PC-9 (cell line): ENCODE data around the gene FARP1. TPM values are rescaled to one million over a fixed set of nuclear protein-coding genes. Genes with fewer than 3 reads are reported as not detected.

ENCODE experiments used
- BruUV-seq: library from RNA; stranded (reverse); fragments of 400-500 nt; replicated peaks from 2 replicates; lab custom pipeline; 2021; lab: Mats Ljungman, UMichigan
- CTCF ChIA-PET: fragments of 300-600 bp; sonication (Branson Sonifier 250); formaldehyde crosslinking; loops from one replicate; lab custom pipeline; 2022; ENCODE audit warnings: antibody characterized with exemption; lab: Charles Lee
- POLR2A ChIA-PET: fragments of 300-600 bp; sonication (Branson Sonifier 250); formaldehyde crosslinking; loops from one replicate; lab custom pipeline; 2022; ENCODE audit warnings: antibody characterized with exemption; ENCODE audit not compliant: unreplicated experiment; lab: Charles Lee
- DNase-seq, 2 experiments: peaks; one replicate each; pipeline versions ENCODE4 v3.0.0 to v3.0.0-alpha.2; 2015 to 2022; ENCODE audit warnings: mixed read lengths in 1 of 2
- H2AFZ ChIP-seq: fragments of 200-600 bp; sonication (generic); 2 replicates; pipeline ENCODE4 v1.8.1; 2017; ENCODE audit warnings: antibody characterized with exemption
- H3F3A ChIP-seq: fragments of 200-600 bp; sonication (generic); 2 replicates; pipeline ENCODE4 v1.8.1; 2017; ENCODE audit warnings: antibody characterized with exemption, mild to moderate bottlenecking, low read depth; ENCODE audit not compliant: insufficient read depth
- H3K27ac ChIP-seq: fragments of 200-600 bp; sonication (generic); 2 replicates; pipeline ENCODE4 v1.6.1; 2016; ENCODE audit warnings: mixed run types
- H3K27me3 ChIP-seq: fragments of 200-600 bp; sonication (generic); 2 replicates; pipeline ENCODE4 v1.6.1; 2016; ENCODE audit warnings: low read depth, mixed run types; ENCODE audit not compliant: insufficient read depth
- H3K36me3 ChIP-seq: fragments of 200-600 bp; sonication (generic); 2 replicates; pipeline ENCODE4 v1.6.1; 2016; ENCODE audit warnings: low read depth, mixed run types
- H3K4me1 ChIP-seq: fragments of 200-600 bp; sonication (generic); replicated peaks from 2 replicates; pipeline ENCODE4 v1.6.1; 2016; ENCODE audit warnings: mixed run types; ENCODE audit not compliant: insufficient read depth
- H3K4me2 ChIP-seq: fragments of 200-600 bp; sonication (generic); 2 replicates; pipeline ENCODE4 v1.6.1; 2017; ENCODE audit warnings: mixed run types
- H3K4me3 ChIP-seq: fragments of 200-600 bp; sonication (generic); 2 replicates; pipeline ENCODE4 v1.6.1; 2016; ENCODE audit warnings: mixed run types
- H3K79me2 ChIP-seq: fragments of 200-600 bp; sonication (generic); 2 replicates; pipeline ENCODE4 v1.6.1; 2017; ENCODE audit warnings: low read depth, mixed run types
- H3K9me2 ChIP-seq: fragments of 200-600 bp; sonication (generic); 2 replicates; pipeline ENCODE4 v1.8.1; 2017; ENCODE audit warnings: mild to moderate bottlenecking; ENCODE audit not compliant: insufficient read depth
- H3K9me3 ChIP-seq: fragments of 200-600 bp; sonication (generic); 2 replicates; pipeline ENCODE4 v1.8.1; 2016; ENCODE audit warnings: low read depth; ENCODE audit not compliant: insufficient read depth
- H4K20me1 ChIP-seq: fragments of 200-600 bp; sonication (generic); 2 replicates; pipeline ENCODE4 v1.8.1; 2017; ENCODE audit not compliant: insufficient read depth
- EZH2 ChIP-seq: fragments of 200-600 bp; sonication (generic); IDR thresholded peaks from 2 replicates; pipeline ENCODE4 v1.8.0; 2017; ENCODE audit warnings: antibody characterized with exemption, low read depth
- intact Hi-C: fragments of 100-400 bp; cut with micrococcal nuclease; formaldehyde crosslinking; loops from one replicate; pipeline ENCODE4 v1.10.0; 2022; ENCODE audit not compliant: unreplicated experiment
- total RNA-seq: library from RNA; stranded (reverse); gene quantifications from 2 replicates; pipeline ENCODE4 v1.2.3, GENCODE V29; 2021
- TF ChIP-seq, protein P1 (sequence below): fragments of 200-600 bp; sonication (generic); conservative IDR thresholded peaks from 2 replicates; pipeline ENCODE4 v1.6.1; 2017; ENCODE audit warnings: mixed run types, antibody characterized with exemption, mild to moderate bottlenecking, moderate library complexity

Gene FARP1
- total RNA-seq, 1 experiment from 2014 or later = 62.1 TPM

DNA sequence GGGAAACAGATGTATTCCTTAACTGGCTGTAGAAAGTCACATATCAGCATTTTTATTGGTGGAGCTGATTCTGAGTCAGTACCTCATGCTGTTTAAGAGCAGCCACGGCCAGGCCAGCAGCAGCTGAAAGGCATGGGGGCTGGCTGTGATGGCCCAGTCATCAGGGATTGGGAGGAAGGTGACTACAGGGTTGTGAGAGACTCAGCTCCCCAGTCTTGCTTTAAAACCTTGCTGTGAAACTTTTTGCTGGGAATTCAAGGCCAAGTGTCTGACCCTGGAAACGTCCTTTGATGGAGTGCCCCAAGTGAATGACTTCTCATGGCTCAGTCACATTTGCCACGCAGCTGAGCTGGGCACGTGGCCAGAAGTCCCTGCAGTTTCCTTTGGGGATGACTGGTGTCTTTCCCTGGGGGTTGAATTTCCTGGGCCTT is 73.3 kb downstream of the FARP1 start:
- H3K27ac ChIP-seq = peak overlapping the region; percentile 92
- H2AFZ ChIP-seq = peak overlapping the region; percentile 56; the same call in 1 of the 2 replicates
- peak overlapping the region; percentile 80 for H3K4me2 ChIP-seq
- intact Hi-C loops = no loop called here
- POLR2A ChIA-PET = no interaction called here
- peaks cover 15% of the 10 kb centered on the region; the same call in 1 of the 2 replicates for H3K79me2 ChIP-seq
- DNase-seq = peak; percentile 33 to 63
- H3K4me3 ChIP-seq = no peak overlapping the region
- H3K9me3 ChIP-seq = no peaks in the 10 kb centered on the region
- no TSS peak for BruUV-seq
- no peaks in the 10 kb centered on the region for H4K20me1 ChIP-seq
- TF ChIP-seq EZH2 = no peak
- TF ChIP-seq, protein P1, sequence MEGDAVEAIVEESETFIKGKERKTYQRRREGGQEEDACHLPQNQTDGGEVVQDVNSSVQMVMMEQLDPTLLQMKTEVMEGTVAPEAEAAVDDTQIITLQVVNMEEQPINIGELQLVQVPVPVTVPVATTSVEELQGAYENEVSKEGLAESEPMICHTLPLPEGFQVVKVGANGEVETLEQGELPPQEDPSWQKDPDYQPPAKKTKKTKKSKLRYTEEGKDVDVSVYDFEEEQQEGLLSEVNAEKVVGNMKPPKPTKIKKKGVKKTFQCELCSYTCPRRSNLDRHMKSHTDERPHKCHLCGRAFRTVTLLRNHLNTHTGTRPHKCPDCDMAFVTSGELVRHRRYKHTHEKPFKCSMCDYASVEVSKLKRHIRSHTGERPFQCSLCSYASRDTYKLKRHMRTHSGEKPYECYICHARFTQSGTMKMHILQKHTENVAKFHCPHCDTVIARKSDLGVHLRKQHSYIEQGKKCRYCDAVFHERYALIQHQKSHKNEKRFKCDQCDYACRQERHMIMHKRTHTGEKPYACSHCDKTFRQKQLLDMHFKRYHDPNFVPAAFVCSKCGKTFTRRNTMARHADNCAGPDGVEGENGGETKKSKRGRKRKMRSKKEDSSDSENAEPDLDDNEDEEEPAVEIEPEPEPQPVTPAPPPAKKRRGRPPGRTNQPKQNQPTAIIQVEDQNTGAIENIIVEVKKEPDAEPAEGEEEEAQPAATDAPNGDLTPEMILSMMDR = no peak
- H3K9me2 ChIP-seq = no peaks in the 10 kb centered on the region
- peaks cover 35% of the 10 kb centered on the region for H3F3A ChIP-seq
- H3K36me3 ChIP-seq = no peaks in the 10 kb centered on the region
- H3K27me3 ChIP-seq = no peaks in the 10 kb centered on the region
- peaks cover 50% of the 10 kb centered on the region for H3K4me1 ChIP-seq
- CTCF ChIA-PET = no interaction called here

DNA sequence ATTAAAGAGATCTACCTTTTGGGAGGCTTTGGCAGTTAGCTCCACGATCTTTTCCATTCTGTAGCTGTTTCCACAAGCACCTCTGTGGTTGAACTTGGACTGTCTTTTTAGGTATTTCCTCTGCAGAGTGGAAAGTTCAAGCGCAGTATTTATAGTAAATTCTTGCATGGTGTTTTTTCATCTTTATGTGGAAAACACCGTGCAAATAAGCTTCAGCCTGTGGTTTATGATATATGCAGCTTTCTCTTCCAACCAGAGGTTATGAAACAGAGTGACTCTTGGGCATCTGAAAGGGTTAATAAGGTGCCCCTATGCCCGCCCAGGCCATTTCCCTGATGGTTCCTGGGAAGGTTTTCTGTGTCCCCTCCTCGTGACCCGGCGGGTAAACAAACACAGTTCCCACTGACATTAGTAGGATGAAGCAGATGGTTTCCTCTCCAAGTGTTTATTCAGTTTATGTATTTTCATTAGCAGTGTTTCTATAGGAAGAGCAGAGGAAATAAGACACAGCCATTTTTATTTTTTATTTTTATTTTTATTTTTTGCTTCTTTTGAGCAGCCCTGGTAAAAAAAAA is 73.9 kb downstream of the FARP1 start:
- H3K4me2 ChIP-seq = peak overlapping the region; percentile 80
- H3K9me3 ChIP-seq = no peaks in the 10 kb centered on the region
- H3K27ac ChIP-seq = peak overlapping the region; percentile 92
- H3F3A ChIP-seq = peaks cover 37% of the 10 kb centered on the region
- no peak for DNase-seq
- no peaks in the 10 kb centered on the region for H3K9me2 ChIP-seq
- ChIA-PET POLR2A (no interaction called here), CTCF (no interaction called here)
- H3K27me3 ChIP-seq = no peaks in the 10 kb centered on the region
- no peaks in the 10 kb centered on the region for H3K36me3 ChIP-seq
- TF ChIP-seq EZH2 = no peak
- TF ChIP-seq, protein P1 = no peak
- H2AFZ ChIP-seq = no peak overlapping the region
- no TSS peak for BruUV-seq
- peaks cover 54% of the 10 kb centered on the region for H3K4me1 ChIP-seq
- H3K4me3 ChIP-seq = no peak overlapping the region
- intact Hi-C loops = no loop called here
- peaks cover 15% of the 10 kb centered on the region; the same call in 1 of the 2 replicates for H3K79me2 ChIP-seq
- no peaks in the 10 kb centered on the region for H4K20me1 ChIP-seq

DNA sequence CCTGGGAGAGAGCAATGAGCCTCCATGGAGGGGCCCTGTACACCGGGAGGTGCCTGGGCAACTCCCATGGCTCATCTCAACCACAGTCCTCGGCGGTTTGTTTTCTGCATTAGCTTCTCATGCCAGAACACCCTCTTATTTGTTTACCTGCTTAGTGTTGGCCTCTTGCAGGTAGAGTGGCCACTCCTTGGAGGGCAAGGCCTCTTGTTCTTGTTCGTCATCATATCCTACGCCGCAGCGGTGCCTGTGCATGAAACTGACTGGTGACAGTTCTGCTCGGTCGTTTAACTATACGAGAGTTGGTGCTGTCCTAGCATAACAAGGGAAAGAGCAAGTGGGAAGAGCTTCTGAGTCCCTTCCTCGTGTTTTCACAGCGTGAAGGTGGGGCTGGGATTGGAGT is 74.7 kb downstream of the FARP1 start:
- H3K9me3 ChIP-seq = no peaks in the 10 kb centered on the region
- H2AFZ ChIP-seq = no peak overlapping the region
- intact Hi-C loops = no loop called here
- TF ChIP-seq, protein P1 = no peak
- H3K79me2 ChIP-seq = peaks cover 15% of the 10 kb centered on the region; the same call in 1 of the 2 replicates
- no peaks in the 10 kb centered on the region for H3K27me3 ChIP-seq
- H3K27ac ChIP-seq = no peak overlapping the region
- H3F3A ChIP-seq = peaks cover 40% of the 10 kb centered on the region
- peaks cover 51% of the 10 kb centered on the region for H3K4me1 ChIP-seq
- H4K20me1 ChIP-seq = no peaks in the 10 kb centered on the region
- H3K4me3 ChIP-seq = no peak overlapping the region
- BruUV-seq = no TSS peak
- H3K9me2 ChIP-seq = no peaks in the 10 kb centered on the region
- no peaks in the 10 kb centered on the region for H3K36me3 ChIP-seq
- CTCF ChIA-PET = no interaction called here
- DNase-seq = no peak
- no peak overlapping the region for H3K4me2 ChIP-seq
- POLR2A ChIA-PET = no interaction called here
